Thymus (tissue), 11 donors: Measurements from ENCODE around the gene BACE2. TPM values are rescaled to one million over a fixed set of nuclear protein-coding genes. Genes with fewer than 3 reads are reported as not detected.

Source experiments
- DNase-seq, 9 donors: peaks; one replicate each; pipeline ENCODE4 v3.0.0-alpha.2; 2013; ENCODE audit warnings: low spot score in 9 of 9, low read depth in 6 of 9, missing footprints in 1 of 9
- H3K27ac ChIP-seq, 2 donors: one replicate each; pipeline ENCODE4 v1.5.1; 2013; ENCODE audit warnings: control low read depth in 1 of 2, low read depth in 1 of 2, low read length in 1 of 2, mild to moderate bottlenecking in 1 of 2, moderate library complexity in 1 of 2
- H3K27me3 ChIP-seq, 2 donors: one replicate each; pipeline ENCODE4 v1.5.1; 2013; ENCODE audit warnings: low read length in 1 of 2; ENCODE audit not compliant: control insufficient read depth in 2 of 2, insufficient read depth in 1 of 2
- H3K36me3 ChIP-seq, 2 donors: one replicate each; pipeline ENCODE4 v1.5.1; 2013; ENCODE audit warnings: low read length in 1 of 2, mild to moderate bottlenecking in 1 of 2, moderate library complexity in 1 of 2; ENCODE audit not compliant: control insufficient read depth in 2 of 2, insufficient read depth in 2 of 2
- H3K4me1 ChIP-seq, 2 donors: one replicate each; pipeline ENCODE4 v1.5.1; 2013; ENCODE audit warnings: low read length in 2 of 2; ENCODE audit not compliant: control insufficient read depth in 2 of 2, insufficient read depth in 2 of 2
- H3K4me3 ChIP-seq, 2 donors: one replicate each; pipeline ENCODE4 v1.5.1; 2013; ENCODE audit warnings: low read length in 2 of 2, control low read depth in 1 of 2, mild to moderate bottlenecking in 1 of 2
- H3K9me3 ChIP-seq, 2 donors: one replicate each; pipeline ENCODE4 v1.5.1; 2013; ENCODE audit warnings: low read length in 1 of 2, mild to moderate bottlenecking in 1 of 2; ENCODE audit not compliant: control insufficient read depth in 2 of 2, insufficient read depth in 1 of 2
- WGBS: extraction: QIAGEN DNeasy Blood & Tissue Kit; methylation state at CpG from one replicate; pipeline ENCODE4 v1.1.7; 2013; 5-methylcytosine and 5-hydroxymethylcytosine counted together
- polyA plus RNA-seq: library from polyadenylated mRNA; stranded (reverse); fragments of 200-250 nt; gene quantifications from one replicate; pipeline ENCODE4 v1.2.3, GENCODE V29; 2013
- total RNA-seq: library from RNA; stranded (reverse); fragments of 120-200 nt; gene quantifications from one replicate; pipeline ENCODE4 v1.2.4, GENCODE V29; 2013
- donor health status: healthy.

The BACE2 gene
- total and polyA plus RNA-seq, 2 donors: 5.9 to 17.6 TPM

GRCh38 chr21:41160036-41160435 is 7.9 kb upstream of the BACE2 start:
- Histone ChIP-seq H3K4me3 (no peak overlapping the region), H3K27ac (no peak overlapping the region), H3K36me3 (no peaks in the 10 kb centered on the region), H3K27me3 (peaks cover 3 to 12% of the 10 kb centered on the region in 2 donors), H3K4me1 (no peaks in the 10 kb centered on the region), H3K9me3 (no peaks in the 10 kb centered on the region)
- 96% methylated on average over 5 of the region's 5 CpGs for WGBS
- DNase-seq: no peak

- no peaks in the 10 kb centered on the region for H3K9me3 ChIP-seq
- H3K4me3 ChIP-seq: no peak overlapping the region
- H3K27me3 ChIP-seq: peaks cover 10 to 26% of the 10 kb centered on the region in 2 donors
- no peaks in the 10 kb centered on the region for H3K4me1 ChIP-seq
- no peaks in the 10 kb centered on the region for H3K36me3 ChIP-seq
- WGBS: 90% methylated on average over 3 of the region's 3 CpGs
- no peak overlapping the region for H3K27ac ChIP-seq
- no peak for DNase-seq
Measured at GRCh38 chr21:41161428-41161827, 6.5 kb upstream of the BACE2 start.

DNA sequence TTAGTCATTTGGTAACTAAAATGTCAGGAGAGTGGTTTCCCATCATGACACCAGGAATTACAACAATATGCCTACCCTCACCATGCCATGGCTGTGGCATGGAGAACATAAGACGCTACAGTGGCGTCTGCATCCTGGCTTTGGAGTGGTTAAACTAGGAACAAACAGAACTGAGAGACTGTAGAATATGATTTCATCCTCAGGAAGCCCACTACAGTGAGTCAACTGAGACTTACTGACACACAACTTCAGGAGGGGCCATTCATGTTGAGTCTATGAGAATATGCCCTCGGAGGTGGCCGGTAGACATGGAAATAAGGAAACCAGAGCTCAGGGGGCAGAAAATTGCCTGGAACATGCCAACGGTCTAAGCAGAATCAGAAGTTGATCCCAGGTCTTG is 5.9 kb upstream of the BACE2 start:
- no peaks in the 10 kb centered on the region for H3K9me3 ChIP-seq

DNA sequence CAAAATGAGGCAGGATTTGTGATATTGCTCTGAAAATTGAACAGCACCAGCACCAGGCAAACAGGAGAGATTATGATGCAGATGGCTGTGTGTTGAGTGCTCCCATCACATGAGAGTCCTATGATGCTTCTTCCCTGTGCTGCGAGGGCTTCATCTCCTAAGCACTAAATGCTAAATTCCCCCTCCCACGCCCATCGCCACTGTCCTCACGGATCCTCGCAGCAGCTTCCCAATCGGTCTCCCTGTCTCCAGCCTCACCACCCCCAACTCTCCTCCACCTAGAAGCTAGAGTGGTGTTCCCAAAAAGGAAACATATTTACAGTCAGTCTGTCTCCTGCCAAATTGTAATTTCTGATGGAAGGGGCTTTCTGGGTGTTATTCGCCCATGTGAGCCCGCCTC is 4.9 kb upstream of the BACE2 start:
- Histone ChIP-seq H3K36me3 (no peaks in the 10 kb centered on the region), H3K9me3 (peaks cover 0 to 3% of the 10 kb centered on the region in 2 donors), H3K4me1 (peaks cover 0 to 2% of the 10 kb centered on the region in 2 donors), H3K4me3 (no peak overlapping the region), H3K27ac (no peak overlapping the region), H3K27me3 (peaks cover 27 to 39% of the 10 kb centered on the region in 2 donors)
- 97% methylated on average over 8 of the region's 8 CpGs for WGBS
- no peak for DNase-seq

More for the DNA sequence above, 5.9 kb upstream of the BACE2 start:
- Histone ChIP-seq H3K4me1 (no peaks in the 10 kb centered on the region), H3K36me3 (no peaks in the 10 kb centered on the region), H3K27me3 (peaks cover 17 to 33% of the 10 kb centered on the region in 2 donors), H3K27ac (no peak overlapping the region), H3K4me3 (no peak overlapping the region)
- no peak for DNase-seq
- 93% methylated on average over 5 of the region's 5 CpGs for WGBS

DNA sequence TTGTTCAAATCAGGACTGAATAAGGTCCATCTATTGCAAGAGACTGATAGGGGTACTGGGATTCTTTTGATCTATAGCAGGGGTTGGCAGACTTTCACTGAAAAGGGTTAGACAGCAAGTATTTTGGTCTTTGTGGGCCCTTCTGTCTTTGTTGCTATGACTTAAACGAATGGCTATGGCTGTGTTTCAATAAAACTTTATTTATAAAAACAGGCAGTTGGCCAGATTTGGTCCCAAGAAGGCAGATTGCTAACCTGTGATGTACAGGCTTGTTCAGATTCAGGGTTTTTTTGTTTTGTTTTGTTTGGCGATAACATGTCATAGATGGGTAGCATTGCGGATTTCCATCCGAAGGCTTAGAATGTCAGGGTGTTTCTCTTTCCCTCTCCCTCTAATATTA is 3.9 kb upstream of the BACE2 start:
- peaks cover 0 to 3% of the 10 kb centered on the region in 2 donors for H3K9me3 ChIP-seq
- DNase-seq: no peak
- peaks cover 0 to 2% of the 10 kb centered on the region in 2 donors for H3K4me1 ChIP-seq
- no peak overlapping the region for H3K4me3 ChIP-seq
- no peak overlapping the region for H3K27ac ChIP-seq
- peaks cover 35 to 48% of the 10 kb centered on the region in 2 donors for H3K27me3 ChIP-seq
- WGBS: 95% methylated on average over 4 of the region's 4 CpGs
- H3K36me3 ChIP-seq: no peaks in the 10 kb centered on the region

DNA sequence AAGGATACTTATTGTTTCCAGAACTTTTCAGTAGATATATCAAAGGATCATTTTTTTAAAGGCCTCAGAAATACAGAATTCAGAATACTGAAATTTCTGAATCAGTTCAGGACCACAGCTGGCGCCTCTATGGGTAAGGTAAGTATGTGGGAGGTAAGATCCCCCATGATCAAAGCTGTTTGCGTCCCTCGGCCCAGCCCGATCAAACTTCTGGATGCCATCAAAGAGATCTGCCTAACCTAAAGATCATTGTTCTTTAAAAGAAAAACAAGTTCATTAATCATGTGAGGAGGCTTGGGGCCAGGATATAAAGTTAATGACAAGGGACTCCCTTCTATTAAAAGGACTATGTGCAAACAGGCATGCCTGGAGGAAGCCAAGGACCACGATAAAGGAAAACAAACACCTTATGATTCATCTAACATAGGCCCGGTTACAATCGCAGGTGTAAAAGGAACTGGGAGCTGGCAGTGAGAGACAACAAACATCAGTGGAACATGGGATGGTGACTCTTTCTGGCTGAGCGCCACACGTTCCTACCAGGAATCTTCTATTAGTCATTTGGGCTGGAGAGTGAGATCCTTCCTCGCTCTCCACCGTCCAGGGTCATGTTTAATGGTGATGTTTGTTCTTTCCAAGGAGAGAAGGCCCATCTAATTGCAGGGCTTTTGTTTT is 2.8 kb upstream of the BACE2 start:
- Histone ChIP-seq H3K27me3 (peaks cover 44 to 53% of the 10 kb centered on the region in 2 donors), H3K27ac (no peak overlapping the region), H3K4me1 (peaks cover 0 to 2% of the 10 kb centered on the region in 2 donors), H3K4me3 (no peak overlapping the region), H3K36me3 (no peaks in the 10 kb centered on the region), H3K9me3 (peaks cover 0 to 3% of the 10 kb centered on the region in 2 donors)
- no peak for DNase-seq
- WGBS: 90% methylated on average over 11 of the region's 11 CpGs

DNA sequence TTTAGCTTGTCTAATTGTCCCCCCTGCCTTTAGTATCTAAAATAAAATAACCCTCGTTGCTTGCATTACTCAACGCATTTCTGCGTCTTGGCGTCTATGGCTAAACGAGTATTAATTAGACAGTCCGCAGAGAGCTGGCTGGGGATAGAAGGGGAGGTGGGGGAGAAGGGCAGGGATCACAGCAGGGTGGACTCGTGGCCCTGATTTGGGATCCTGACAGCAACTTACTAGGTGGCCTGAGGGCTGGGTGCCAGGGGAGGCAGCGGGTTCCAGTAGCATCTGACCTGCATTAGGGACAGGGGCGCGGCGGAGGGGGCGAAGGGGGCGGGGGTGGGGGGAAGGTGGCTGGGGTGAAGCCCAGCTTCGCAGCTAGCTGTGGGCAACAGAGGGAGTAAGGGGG is 1.1 kb upstream of the BACE2 start:
- H3K4me1 ChIP-seq: peaks cover 0 to 2% of the 10 kb centered on the region in 2 donors
- H3K9me3 ChIP-seq: peaks cover 0 to 3% of the 10 kb centered on the region in 2 donors
- DNase-seq: no peak
- H3K27me3 ChIP-seq: peaks cover 52 to 69% of the 10 kb centered on the region in 2 donors
- H3K4me3 ChIP-seq: no peak overlapping the region
- no peaks in the 10 kb centered on the region for H3K36me3 ChIP-seq
- 33% methylated on average over 14 of the region's 14 CpGs for WGBS
- H3K27ac ChIP-seq: no peak overlapping the region

- Histone ChIP-seq H3K27me3 (peaks cover 52 to 73% of the 10 kb centered on the region in 2 donors), H3K4me3 (peak overlapping the region; percentile 30 to 52), H3K36me3 (no peaks in the 10 kb centered on the region), H3K4me1 (peaks cover 0 to 2% of the 10 kb centered on the region in 2 donors), H3K27ac (peak overlapping the region in 1 of 2 donors; percentile 52), H3K9me3 (peaks cover 0 to 3% of the 10 kb centered on the region in 2 donors)
- under 1% methylated on average over 75 of the region's 75 CpGs for WGBS
- DNase-seq: peak in 2 of 9 donors; percentile 13 to 14
Measured at GRCh38 chr21:41168391-41169257, 664 bp downstream of the BACE2 start.

GRCh38 chr21:41169258-41169576 is 1.3 kb downstream of the BACE2 start:
- Histone ChIP-seq H3K27ac (no peak overlapping the region), H3K9me3 (peaks cover 0 to 3% of the 10 kb centered on the region in 2 donors), H3K4me1 (peaks cover 0 to 2% of the 10 kb centered on the region in 2 donors), H3K27me3 (peaks cover 52 to 73% of the 10 kb centered on the region in 2 donors), H3K36me3 (no peaks in the 10 kb centered on the region), H3K4me3 (no peak overlapping the region)
- 6% methylated on average over 3 of the region's 3 CpGs for whole genome bisulfite sequencing
- no peak for DNase-seq
